Stimulated activated CD8-positive, alpha-beta memory T cell treated with anti-CD3 and anti-CD28 coated beads, Interleukin-15, amount 100 ng/mL, for 48 hours (primary cell): ENCODE measurements around the gene ADAMTS10.
"Not testable (repeated sequence)": the region's sequence is repeated elsewhere in the genome, so short reads cannot be mapped to it uniquely, and the experiment has no call there.

Source experiments
- DNase-seq, 2 donors: peaks; one replicate each; pipeline ENCODE4 v3.0.0-alpha.2; 2020; ENCODE audit warnings: low read depth in 2 of 2

ADAMTS10 gene

DNA sequence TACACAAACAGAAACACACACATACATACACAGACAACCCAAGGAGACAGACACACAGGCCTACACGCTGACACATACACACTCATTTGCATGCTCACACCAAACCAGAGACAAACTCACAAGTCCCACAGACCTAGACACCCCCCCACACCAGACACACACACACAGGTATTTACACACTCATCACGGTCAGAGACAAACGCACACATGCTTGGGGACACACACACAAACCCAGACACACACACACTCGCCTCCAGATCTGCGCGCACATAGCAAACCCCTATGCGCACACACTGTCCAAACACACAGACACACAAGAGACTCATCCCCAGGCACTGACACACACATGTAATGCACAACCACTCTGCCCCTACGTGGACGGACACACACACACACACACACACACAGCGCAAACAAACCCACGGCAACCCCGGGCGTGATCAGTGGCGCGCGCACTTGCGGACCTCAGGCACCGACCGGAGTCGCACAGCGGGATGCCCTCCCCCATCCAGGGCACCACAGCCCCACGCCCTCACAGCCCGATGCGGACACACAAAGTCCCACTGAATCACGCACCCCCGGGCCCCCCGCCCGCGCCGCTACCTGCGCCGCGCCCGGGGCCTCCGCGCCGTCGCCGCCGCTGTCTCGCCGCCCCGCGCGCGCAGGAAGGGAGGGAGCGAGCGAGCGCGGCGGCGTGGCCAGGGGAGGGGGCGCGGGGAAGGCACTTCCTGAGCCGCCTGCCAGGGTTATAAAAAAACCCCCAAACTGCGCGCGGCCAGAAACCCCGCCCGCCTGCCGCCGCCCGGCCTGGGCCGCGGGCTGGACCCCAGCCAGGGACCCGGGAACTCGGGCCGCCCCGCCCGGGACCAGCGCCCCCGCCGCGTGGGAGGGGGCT is at the start of gene ADAMTS10:
Gene ADAMTS10 (minus strand): TSS at position 675 of the 895 bp plus-strand sequence. CDS start 5,005 bp downstream, outside the sequence.
- DNase-seq, result no peak

DNA sequence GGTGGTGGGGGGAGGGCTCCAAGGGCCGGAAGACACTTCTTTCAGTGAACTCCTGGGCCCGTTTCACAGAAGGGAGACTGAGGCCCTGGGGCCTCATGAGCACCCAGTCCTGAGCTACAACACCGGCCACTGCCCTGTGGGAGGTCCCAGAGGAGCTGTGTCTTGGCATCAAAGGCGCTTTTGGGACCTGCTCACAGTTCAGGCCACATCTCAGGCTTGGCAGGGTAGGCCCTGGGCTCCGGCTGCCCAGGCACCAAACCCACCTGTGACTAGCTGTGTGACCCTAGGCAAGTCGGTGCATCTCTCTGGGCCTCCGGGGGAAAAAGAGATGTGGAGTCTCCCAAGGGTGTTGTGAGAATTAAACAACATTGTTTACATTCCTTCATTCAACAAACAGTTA is 49.4 kb upstream of the ADAMTS10 start:
- no peak for DNase-seq

DNA sequence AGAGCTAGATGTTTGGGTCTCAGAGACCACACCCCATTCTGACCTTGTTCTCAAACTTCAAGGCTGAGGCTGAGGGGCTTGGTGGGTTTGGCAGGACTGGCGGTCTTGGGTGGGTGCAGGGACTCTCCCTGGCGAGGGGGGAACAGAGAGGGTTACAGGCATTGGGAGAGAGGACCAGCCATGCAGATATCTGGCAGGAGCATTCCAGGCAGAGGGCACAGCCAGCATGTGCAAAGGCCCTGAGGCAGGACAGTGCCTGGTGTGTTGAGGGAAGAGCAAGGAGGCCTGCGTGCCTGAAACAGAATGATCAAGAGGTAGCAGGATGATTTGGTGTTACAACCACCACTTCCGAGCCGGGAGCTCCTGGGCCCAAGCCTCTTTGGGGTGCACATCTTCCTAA is 47.4 kb upstream of the ADAMTS10 start:
- no peak for DNase-seq

- DNase-seq, result peak in 1 of 2 donors; percentile 26
Measured at GRCh38 chr19:8655340-8655709, 44.8 kb upstream of the ADAMTS10 start.

GRCh38 chr19:8654591-8655339 is 44.2 kb upstream of the ADAMTS10 start:
- peak; percentile 39 to 48 for DNase-seq

DNA sequence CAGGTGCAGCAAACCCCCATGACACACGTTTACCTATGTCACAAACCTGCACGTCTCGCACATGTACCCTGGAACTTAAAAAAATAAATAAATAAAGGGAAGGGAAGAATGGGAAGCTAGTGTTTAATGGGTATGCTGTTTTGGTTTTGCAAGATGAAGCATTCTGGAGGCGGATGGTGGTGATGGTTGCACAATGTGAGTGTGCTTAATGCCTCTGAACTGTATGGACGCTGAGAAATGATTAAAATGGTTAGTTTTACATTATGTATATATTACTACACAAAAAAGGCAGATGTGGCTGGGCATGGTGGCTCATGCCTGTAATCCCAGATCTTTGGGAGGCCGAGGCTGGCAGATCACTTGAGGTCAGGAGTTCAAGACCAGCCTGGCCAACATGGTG is 37.7 kb upstream of the ADAMTS10 start:
- DNase-seq, result no peak

DNA sequence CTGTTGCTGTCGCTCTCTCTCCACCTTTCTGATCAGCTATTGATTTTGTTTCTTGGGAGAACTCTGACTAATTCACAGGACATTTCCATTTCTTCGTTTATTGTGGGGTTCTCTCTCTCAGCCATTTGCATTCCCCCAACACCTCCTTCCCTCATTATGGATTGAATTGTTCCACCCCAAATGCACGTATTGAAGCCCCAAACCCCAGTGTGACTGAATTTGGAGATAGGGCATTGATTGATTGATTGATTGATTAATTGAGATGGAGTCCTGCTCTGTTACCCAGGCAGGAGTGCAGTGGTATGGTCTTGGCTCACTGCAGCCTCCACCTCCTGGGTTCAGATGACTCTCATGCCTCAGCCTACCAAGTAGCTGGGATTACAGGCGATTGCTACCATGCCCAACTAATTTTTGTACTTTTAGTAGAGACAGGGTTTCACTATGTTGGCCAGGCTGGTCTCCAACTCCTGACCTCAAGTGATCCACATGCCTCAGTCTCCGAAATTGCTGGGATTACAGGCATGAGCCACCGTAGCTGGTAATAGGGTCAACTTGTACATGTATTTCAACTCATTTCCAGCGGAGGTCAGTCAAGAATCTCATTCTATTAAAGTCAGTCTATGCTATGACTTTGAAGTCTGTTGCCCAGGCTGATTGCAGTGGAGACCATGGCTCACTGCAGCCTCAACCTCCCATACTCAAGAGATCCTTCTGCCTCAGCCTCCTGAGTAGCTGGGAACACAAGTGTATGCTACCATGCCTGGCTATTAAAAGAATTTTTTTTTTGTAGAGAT is 33.5 kb upstream of the ADAMTS10 start:
- DNase-seq, result no peak

DNA sequence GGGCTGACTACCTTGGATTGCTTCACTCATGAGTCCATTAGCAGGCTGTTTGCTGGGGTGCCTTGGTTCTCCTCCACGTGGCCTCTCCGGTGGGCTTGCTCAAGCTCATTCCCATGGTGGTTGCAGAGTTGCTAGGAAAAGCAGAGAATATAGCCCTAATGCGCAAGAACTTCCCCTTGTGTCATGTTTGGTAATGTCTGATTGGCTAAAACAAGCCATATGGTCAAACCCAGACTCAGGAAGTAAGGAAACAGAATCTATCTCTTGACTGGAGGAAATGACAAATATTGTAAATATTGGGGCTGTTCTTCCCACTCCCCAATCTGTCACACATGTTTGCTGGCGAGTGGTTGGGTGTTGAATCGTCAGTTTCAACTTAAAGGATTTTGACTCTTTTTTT is 32.0 kb upstream of the ADAMTS10 start:
- no peak for DNase-seq

DNA sequence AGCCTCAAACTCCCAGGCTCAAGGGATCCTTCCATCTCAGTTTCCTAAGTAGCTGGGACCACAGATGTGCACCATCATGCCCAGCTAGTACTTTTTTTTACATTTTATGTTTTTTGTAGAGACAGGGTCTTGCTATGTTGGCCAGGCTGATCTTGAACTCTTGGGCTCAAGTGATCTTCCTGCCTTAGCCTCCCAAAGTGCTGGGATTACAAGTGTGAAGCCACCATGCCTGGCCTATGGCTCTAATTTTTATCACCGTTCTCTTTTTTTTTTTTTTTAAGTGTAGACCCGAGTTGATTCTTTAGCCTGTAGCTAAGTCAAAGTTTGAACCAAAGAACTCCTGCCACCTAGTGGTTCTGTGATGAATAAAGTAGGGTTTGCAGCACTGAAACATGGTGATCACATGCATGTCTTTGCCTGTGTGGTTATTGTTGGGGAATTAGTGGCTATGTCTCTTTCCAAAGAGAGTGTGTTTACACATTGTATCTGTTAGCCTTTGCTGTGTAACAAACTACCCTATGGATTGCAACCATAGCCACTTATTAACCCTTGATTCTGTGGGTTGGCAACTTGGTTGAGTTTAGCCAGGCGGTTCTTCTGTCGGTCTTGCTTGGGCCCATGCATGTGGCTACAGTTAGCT is 31.5 kb upstream of the ADAMTS10 start:
- DNase-seq, result no peak

- DNase-seq, result no peak
Measured at GRCh38 chr19:8641221-8641907, 30.8 kb upstream of the ADAMTS10 start.

DNA sequence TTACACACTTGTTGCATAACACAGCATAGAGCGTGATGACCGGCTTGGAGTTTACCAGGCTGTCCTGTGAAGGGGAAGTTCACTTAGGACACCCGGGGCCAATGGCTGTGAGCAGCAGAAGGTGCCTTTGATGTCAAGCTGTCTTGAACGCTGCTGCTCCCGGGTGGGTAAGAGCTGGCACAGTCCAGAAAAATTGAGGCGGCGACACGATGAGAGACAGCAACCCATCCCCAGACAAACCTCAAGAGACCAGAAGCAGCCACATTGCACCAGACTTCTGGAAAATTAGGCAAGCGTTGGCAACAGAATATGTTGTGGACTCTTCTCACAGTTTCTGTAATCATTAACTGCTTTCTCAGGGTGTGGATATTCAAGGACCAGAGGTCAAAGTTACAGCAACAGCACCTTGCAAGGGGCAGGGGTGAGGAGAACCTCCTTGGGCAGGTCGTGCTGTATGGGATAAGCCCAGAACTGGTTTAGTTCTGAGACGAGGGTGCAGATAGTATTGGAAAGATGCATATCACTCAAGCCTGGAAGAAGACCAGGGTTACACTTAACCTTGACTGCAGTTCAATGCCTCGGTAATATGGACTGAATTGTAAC is 30.0 kb upstream of the ADAMTS10 start:
- no peak for DNase-seq

DNA sequence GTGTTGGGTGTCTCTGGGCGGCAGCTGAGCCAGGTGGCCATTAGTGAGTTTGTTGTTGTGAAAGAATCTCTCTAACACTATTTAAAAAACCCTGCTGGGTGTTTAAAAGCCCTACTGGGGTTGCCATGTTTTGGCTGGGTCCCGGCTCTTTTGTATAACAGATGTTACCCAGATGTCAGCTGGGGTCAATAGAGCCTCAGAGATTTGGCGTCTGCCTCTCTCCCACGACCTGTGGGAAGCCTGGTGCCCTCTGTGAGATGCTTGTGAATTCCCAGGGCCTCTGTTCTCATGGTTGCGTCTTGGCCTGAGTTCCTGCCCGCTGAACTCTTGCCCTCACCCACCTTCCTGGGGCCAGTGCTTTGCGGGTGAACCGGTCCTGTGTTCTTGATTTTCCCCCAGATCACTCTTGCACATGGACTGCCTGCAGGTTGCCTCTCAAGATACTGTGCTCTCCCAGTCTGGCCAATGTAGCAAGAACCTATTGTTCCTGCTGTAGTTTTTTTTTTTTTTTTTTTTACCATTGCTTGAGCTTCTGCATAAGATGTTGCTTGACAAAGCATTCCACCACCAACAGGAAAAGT is 29.4 kb upstream of the ADAMTS10 start:
- DNase-seq, result no peak

DNA sequence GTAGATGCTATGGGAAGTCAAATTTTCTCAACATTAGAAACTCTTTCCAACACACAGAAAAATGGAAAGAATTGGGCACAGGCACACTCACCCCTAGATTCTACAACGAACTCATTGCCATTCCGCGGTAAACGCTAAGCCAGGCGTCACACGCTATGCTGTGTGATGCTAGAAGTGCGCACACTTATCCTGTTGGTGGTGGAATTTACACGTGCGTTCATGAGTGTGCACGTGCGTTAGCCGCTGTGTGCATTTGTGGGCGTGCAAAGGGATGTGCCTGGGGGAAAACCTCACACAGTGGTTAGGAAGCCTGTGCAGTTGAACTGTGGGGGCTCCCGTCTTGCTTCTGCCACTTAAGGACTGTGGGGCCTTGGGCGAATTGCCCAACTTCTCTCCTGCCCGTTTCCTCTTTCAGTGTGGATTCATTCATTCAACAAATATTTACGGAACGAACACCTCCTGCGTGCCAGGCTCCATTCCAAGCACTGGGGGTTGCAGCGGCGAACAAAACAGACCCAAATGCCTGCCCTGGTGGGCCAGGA is 27.6 kb upstream of the ADAMTS10 start:
- DNase-seq, result no peak

- DNase-seq, result not testable (repeated sequence)
Measured at GRCh38 chr19:8637070-8637469, 26.6 kb upstream of the ADAMTS10 start.

GRCh38 chr19:8635422-8635821 is 24.9 kb upstream of the ADAMTS10 start:
- no peak for DNase-seq

DNA sequence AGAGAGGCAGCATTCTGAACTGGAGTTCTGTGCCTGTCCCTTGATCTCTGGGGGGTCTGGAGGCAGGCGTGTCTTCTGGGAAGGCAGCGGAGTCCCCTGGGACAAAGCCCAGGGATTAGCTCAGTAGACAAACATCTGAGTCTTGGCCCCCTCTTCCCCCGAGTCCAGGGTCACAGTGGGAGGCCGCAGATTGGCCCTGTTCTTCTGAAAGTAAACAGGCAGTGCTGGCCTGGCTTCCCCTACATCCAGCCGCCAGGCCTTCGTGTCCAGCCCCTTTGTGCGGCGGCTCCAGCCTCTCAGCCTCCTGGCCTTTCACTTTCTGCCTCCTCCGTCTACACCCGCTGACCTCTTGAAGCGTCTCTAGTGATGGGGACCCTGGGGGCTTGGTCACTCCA is 20.9 kb upstream of the ADAMTS10 start:
- no peak for DNase-seq

DNA sequence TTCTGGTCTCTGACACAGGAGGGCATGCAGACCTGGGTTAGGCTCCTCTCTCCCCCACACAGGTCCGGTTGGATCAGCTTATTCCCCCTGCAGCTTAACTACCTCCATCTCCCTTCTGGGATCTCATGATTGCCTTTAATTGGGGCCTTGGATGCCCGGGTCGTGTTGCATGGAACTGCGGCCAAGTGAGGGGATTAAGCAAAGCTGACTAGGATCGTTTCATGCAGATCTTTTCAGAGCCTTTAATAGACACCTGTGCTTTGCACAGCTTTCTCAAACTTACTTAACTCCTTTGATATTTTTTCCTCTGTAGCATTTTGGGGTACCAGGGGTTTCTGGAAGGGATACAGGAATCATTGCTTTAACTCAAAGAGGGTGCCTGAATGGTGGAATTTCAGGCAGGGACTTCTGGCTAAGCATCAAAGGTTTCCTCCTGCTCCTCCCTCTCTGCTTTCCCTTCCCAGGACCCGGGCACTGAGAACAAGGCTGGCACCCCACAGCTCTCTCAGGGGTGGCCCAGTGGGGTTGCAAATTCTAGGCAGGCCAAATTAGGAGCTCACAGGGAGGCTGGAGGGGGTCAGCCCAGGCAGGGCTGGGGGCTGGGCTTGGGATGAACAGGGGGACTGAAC is 20.4 kb upstream of the ADAMTS10 start:
- no peak for DNase-seq

- no peak for DNase-seq
Measured at GRCh38 chr19:8629996-8630683, 19.6 kb upstream of the ADAMTS10 start, which contains the start of gene NFILZ. Gene NFILZ, plus strand, starts transcription at chr19:8630633. Its CDS starts 46,133 bp downstream, at chr19:8676766.

DNA sequence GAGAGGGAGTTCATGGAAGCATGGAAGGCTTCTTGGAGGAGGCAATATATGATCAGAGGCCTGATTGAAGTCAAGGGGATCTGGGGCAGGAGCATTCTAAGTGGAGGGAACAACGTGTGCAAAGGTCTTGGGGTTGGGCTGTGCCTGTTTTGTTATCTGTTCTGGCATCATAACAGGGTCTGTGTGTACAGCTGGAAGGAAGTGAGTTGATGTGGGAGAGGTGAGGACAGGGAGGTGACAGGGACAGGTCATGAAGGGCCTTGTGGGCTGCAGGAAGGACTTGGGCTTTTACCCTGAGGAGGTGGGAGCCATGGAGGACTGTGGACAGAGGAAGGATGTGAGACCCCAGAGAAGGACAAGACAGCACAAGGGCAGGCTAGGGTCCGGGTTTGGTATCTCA is 18.7 kb upstream of the ADAMTS10 start:
- no peak for DNase-seq
